HepG2 (cell line): ENCODE results near the gene ABHD15. TPM values are rescaled to one million over a fixed set of nuclear protein-coding genes. Genes with fewer than 3 reads are reported as not detected.

Experiments used
- BRD4 ChIP-seq: sonication (generic); formaldehyde crosslinking; IDR thresholded peaks from 2 replicates; pipeline ENCODE4 v1.4.0; 2020; ENCODE audit warnings: missing genetic modification reagents
- HOXA5 ChIP-seq: sonication (generic); formaldehyde crosslinking; IDR thresholded peaks from 2 replicates; pipeline ENCODE4 v1.4.0; 2020; ENCODE audit warnings: missing genetic modification reagents
- JARID2 ChIP-seq: sonication (generic); formaldehyde crosslinking; IDR thresholded peaks from 2 replicates; pipeline ENCODE4 v1.8.1; 2023; ENCODE audit warnings: missing genetic modification reagents, inconsistent platforms; ENCODE audit not compliant: insufficient replicate concordance
- LBX2 ChIP-seq: sonication (generic); formaldehyde crosslinking; IDR thresholded peaks from 2 replicates; pipeline ENCODE4 v1.5.0; 2020; ENCODE audit warnings: missing genetic modification reagents, mild to moderate bottlenecking, borderline replicate concordance
- NR2C2 ChIP-seq: sonication (generic); formaldehyde crosslinking; IDR thresholded peaks from 2 replicates; pipeline ENCODE4 v1.4.0; 2020; ENCODE audit warnings: missing genetic modification reagents, mild to moderate bottlenecking, moderate library complexity, borderline replicate concordance
- SRSF4 ChIP-seq: fragments of 200-400 bp; formaldehyde crosslinking; IDR thresholded peaks from one replicate; pipeline ENCODE4 v1.6.1; 2018; ENCODE audit warnings: mild to moderate bottlenecking, low read depth, low read length, moderate library complexity; ENCODE audit not compliant: poor library complexity, severe bottlenecking
- TARDBP ChIP-seq: sonication (generic); formaldehyde crosslinking; IDR thresholded peaks from 2 replicates; pipeline ENCODE4 v1.8.0; 2022; ENCODE audit warnings: mild to moderate bottlenecking, missing genetic modification reagents
- YY1 ChIP-seq: IDR thresholded peaks from 2 replicates; pipeline ENCODE4 v1.6.1; 2011; ENCODE audit warnings: low read length, low read depth, moderate library complexity, mild to moderate bottlenecking; ENCODE audit not compliant: insufficient read depth, insufficient replicate concordance
- ZFP36L2 ChIP-seq: sonication (generic); formaldehyde crosslinking; IDR thresholded peaks from 2 replicates; pipeline ENCODE4 v1.4.0; 2020; ENCODE audit warnings: missing genetic modification reagents
- ZNF138 ChIP-seq: sonication (generic); formaldehyde crosslinking; IDR thresholded peaks from 2 replicates; pipeline ENCODE4 v1.5.0; 2020; ENCODE audit warnings: mild to moderate bottlenecking, low read depth, missing genetic modification reagents
- ZNF143 ChIP-seq: sonication (generic); formaldehyde crosslinking; IDR thresholded peaks from 2 replicates; pipeline ENCODE4 v1.4.0; 2020; ENCODE audit warnings: missing genetic modification reagents
- ZNF256 ChIP-seq: sonication (generic); formaldehyde crosslinking; conservative IDR thresholded peaks from 2 replicates; pipeline ENCODE4 v1.4.0; 2020; ENCODE audit warnings: missing genetic modification reagents
- ZNF296 ChIP-seq: sonication (generic); formaldehyde crosslinking; conservative IDR thresholded peaks from 2 replicates; pipeline ENCODE4 v1.5.0; 2020; ENCODE audit warnings: mild to moderate bottlenecking, missing genetic modification reagents
- ZNF451 ChIP-seq: sonication (generic); formaldehyde crosslinking; IDR thresholded peaks from 2 replicates; pipeline ENCODE4 v1.5.0; 2020; ENCODE audit warnings: mild to moderate bottlenecking, missing genetic modification reagents
- ZNF512B ChIP-seq: sonication (generic); formaldehyde crosslinking; IDR thresholded peaks from 2 replicates; pipeline ENCODE4 v1.5.1; 2020; ENCODE audit warnings: missing genetic modification reagents, mild to moderate bottlenecking, borderline replicate concordance
- ZNF513 ChIP-seq: sonication (generic); formaldehyde crosslinking; conservative IDR thresholded peaks from 2 replicates; pipeline ENCODE4 v1.5.0; 2020; ENCODE audit warnings: missing genetic modification reagents
- ZNF558 ChIP-seq: sonication (generic); formaldehyde crosslinking; IDR thresholded peaks from 2 replicates; pipeline ENCODE4 v1.9.0; 2022; ENCODE audit warnings: mild to moderate bottlenecking, missing genetic modification reagents, borderline replicate concordance
- ZNF724P ChIP-seq: sonication (generic); formaldehyde crosslinking; IDR thresholded peaks from 2 replicates; pipeline ENCODE4 v1.8.0; 2022; ENCODE audit warnings: missing genetic modification reagents, borderline replicate concordance
- ZSCAN29 ChIP-seq: sonication (generic); formaldehyde crosslinking; conservative IDR thresholded peaks from 2 replicates; pipeline ENCODE4 v1.4.0; 2020; ENCODE audit warnings: mild to moderate bottlenecking, missing genetic modification reagents
- ZUFSP ChIP-seq: sonication (generic); formaldehyde crosslinking; IDR thresholded peaks from 2 replicates; pipeline ENCODE4 v1.9.0; 2021; ENCODE audit warnings: missing genetic modification reagents, mild to moderate bottlenecking, borderline replicate concordance
- polyA plus RNA-seq, 8 experiments: library from polyadenylated mRNA; depleted of rRNA in 3 of 8; stranded (reverse) in 7 of 8; unstranded in 1 of 8; fragments of >200 nt; fragmentation: Illumina TruSeq in 4 of 8; extraction: Trizol in 4 of 8; gene quantifications; 2 replicates each; pipeline versions ENCODE4 v1.2.1 to v1.2.3, GENCODE V29; 2011 to 2016; ENCODE audit warnings: low read depth in 4 of 8, missing spikeins in 1 of 8, mixed read lengths in 1 of 8; ENCODE audit not compliant: insufficient read depth in 1 of 8
- total RNA-seq, 5 experiments: library from RNA; depleted of rRNA; stranded (reverse); fragments of >200 nt; fragmentation: Illumina TruSeq; extraction: Trizol; gene quantifications; 2 replicates each; pipeline ENCODE4 v1.2.3, GENCODE V29; 2016; ENCODE audit warnings: low read depth in 1 of 5

ABHD15 gene
- total and polyA plus RNA-seq, 2 of the 13 experiments (the other 11 are each of a cell fraction or from before 2014, with no cell fraction given), result 2.4 to 7.7 TPM

GRCh38 chr17:29615492-29616299 is 48.9 kb upstream of the ABHD15 start (continued):
- TF ChIP-seq ZUFSP, result no peak
- TF ChIP-seq TARDBP (CRISPR knock-in tag), result no peak
- TF ChIP-seq LBX2 (CRISPR knock-in tag), result no peak
- TF ChIP-seq NR2C2 (CRISPR knock-in tag), result peak; percentile 26; the same call in 1 of the 2 replicates
- no peak for TF ChIP-seq HOXA5 (CRISPR knock-in tag)
- TF ChIP-seq ZNF513 (CRISPR knock-in tag), result no peak
- no peak for TF ChIP-seq ZSCAN29
- TF ChIP-seq ZNF558 (CRISPR knock-in tag), result no peak
- TF ChIP-seq ZNF512B (CRISPR knock-in tag), result no peak
- TF ChIP-seq ZNF256 (CRISPR knock-in tag), result no peak
- no peak for TF ChIP-seq ZNF296
- no peak for TF ChIP-seq SRSF4
- TF ChIP-seq BRD4 (CRISPR knock-in tag), result no peak
- no peak for TF ChIP-seq ZFP36L2
- no peak for TF ChIP-seq YY1
- no peak; the same call in 1 of the 2 replicates for TF ChIP-seq ZNF451
- no peak for TF ChIP-seq ZNF143 (CRISPR knock-in tag)
- TF ChIP-seq ZNF724P (CRISPR knock-in tag), result no peak
- no peak for TF ChIP-seq ZNF138 (CRISPR knock-in tag)
- no peak for TF ChIP-seq JARID2
